PFSK-1 (cell line): ENCODE data around the gene SCTR.

Experiments
- FOXP2 ChIP-seq: optimal IDR thresholded peaks from 2 replicates; pipeline ENCODE3; 2011; ENCODE audit warnings: borderline replicate concordance, control low read depth, inconsistent platforms; ENCODE audit not compliant: insufficient read depth; ENCODE audit errors: extremely low read length, extremely low read depth
- POLR2AphosphoS5 ChIP-seq: IDR thresholded peaks from 2 replicates; pipeline ENCODE4 v1.6.1; 2012; ENCODE audit warnings: low read depth, mild to moderate bottlenecking, control low read depth, low read length, moderate library complexity
- SIN3A ChIP-seq: IDR thresholded peaks from 2 replicates; pipeline ENCODE4 v1.6.1; 2012; ENCODE audit warnings: mild to moderate bottlenecking, low read length, moderate library complexity, borderline replicate concordance; ENCODE audit not compliant: insufficient read depth
- TAF1 ChIP-seq: IDR thresholded peaks from 2 replicates; pipeline ENCODE4 v1.6.1; 2012; ENCODE audit warnings: low read length, control low read depth, borderline replicate concordance; ENCODE audit not compliant: insufficient read depth
- TF ChIP-seq, protein P1 (sequence below), 2 experiments: IDR thresholded peaks; 2 replicates each; pipeline versions ENCODE4 v1.6.1 to v1.8.0; 2011 to 2012; ENCODE audit warnings: low read depth in 2 of 2, low read length in 2 of 2, control low read depth in 1 of 2, inconsistent platforms in 1 of 2, mild to moderate bottlenecking in 1 of 2, moderate library complexity in 1 of 2; ENCODE audit not compliant: insufficient read depth in 1 of 2

Gene SCTR

GRCh38 chr2:119397196-119397595, 127.1 kb downstream of the SCTR start:
- no peak for TF ChIP-seq SIN3A
- no peak for TF ChIP-seq POLR2AphosphoS5
- TF ChIP-seq FOXP2 = no peak
- no peak for TF ChIP-seq TAF1
- TF ChIP-seq, protein P1, sequence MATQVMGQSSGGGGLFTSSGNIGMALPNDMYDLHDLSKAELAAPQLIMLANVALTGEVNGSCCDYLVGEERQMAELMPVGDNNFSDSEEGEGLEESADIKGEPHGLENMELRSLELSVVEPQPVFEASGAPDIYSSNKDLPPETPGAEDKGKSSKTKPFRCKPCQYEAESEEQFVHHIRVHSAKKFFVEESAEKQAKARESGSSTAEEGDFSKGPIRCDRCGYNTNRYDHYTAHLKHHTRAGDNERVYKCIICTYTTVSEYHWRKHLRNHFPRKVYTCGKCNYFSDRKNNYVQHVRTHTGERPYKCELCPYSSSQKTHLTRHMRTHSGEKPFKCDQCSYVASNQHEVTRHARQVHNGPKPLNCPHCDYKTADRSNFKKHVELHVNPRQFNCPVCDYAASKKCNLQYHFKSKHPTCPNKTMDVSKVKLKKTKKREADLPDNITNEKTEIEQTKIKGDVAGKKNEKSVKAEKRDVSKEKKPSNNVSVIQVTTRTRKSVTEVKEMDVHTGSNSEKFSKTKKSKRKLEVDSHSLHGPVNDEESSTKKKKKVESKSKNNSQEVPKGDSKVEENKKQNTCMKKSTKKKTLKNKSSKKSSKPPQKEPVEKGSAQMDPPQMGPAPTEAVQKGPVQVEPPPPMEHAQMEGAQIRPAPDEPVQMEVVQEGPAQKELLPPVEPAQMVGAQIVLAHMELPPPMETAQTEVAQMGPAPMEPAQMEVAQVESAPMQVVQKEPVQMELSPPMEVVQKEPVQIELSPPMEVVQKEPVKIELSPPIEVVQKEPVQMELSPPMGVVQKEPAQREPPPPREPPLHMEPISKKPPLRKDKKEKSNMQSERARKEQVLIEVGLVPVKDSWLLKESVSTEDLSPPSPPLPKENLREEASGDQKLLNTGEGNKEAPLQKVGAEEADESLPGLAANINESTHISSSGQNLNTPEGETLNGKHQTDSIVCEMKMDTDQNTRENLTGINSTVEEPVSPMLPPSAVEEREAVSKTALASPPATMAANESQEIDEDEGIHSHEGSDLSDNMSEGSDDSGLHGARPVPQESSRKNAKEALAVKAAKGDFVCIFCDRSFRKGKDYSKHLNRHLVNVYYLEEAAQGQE (IDR thresholded peaks at IDR 0.05; ENCODE audit: insufficient read depth in 1 of 2, low read depth in 2 of 2, low read length in 2 of 2) = no peak

DNA sequence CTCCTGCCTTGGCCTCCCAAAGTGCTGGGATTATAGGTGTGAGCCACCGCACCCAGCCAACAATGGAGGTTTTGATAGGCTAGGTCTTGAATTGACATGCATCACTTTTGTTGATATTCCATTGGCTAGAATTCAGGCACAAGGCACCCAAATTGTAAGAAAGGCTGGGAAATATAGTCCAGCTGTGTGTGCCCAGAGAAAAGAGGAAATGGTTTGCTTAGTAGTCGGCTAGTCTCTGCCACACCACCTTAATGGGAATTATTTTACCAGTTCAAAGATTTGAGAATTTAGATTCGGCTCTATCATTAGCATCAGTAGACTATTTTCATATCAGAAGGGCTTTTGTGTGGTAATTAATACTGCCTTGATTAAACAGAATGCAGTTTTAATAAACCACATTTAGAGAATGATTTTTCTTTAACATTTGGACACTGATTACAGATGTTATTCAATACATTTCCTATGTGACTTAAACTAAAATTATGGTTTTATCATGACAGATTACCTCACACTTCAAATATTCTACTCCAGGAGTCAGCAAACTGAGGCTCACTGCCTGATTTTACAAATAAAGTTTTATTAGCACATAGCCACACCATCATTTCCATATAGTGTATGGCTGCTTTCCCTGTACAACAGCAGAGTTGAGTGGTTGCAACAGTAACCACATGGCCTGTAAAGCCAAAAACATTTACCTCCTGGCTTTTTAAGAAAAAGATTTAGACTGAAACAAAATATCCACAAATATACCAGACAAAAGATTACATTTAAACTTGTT, 130.1 kb downstream of the SCTR start:
- no peak for TF ChIP-seq POLR2AphosphoS5
- TF ChIP-seq, protein P1 (IDR thresholded peaks at IDR 0.05; ENCODE audit: insufficient read depth in 1 of 2, low read depth in 2 of 2, low read length in 2 of 2) = no peak
- TF ChIP-seq TAF1 = no peak
- no peak for TF ChIP-seq SIN3A
